Left lobe of liver (tissue), 2 donors: ENCODE data around the gene CTSW. TPM values are rescaled to one million over a fixed set of nuclear protein-coding genes. Genes with fewer than 3 reads are reported as not detected.
A peak's percentile ranks its signal among the peaks of the same experiment; 100 is the strongest.

Experiments
- ATAC-seq: fragments of 200-7000 bp; cut with Tn5 transposase; one replicate; pipeline ENCODE4 v1.9.1; 2020; ENCODE audit warnings: mild to moderate bottlenecking, moderate library complexity
- DNase-seq: peaks from one replicate; pipeline ENCODE4 v3.0.0-alpha.2; 2020; ENCODE audit warnings: low spot score
- total RNA-seq: library from RNA; stranded (reverse); gene quantifications from one replicate; pipeline ENCODE4 v1.2.1, GENCODE V29; 2021
- donor health status: DM: no; HTN: no; CAD: no; lungs with moderate emphysema.
- donor health status: DM: no; HTN: yes; CAD: no.

CTSW gene
- total RNA-seq, 1 donor from 2014 or later = 0.63 TPM

DNA sequence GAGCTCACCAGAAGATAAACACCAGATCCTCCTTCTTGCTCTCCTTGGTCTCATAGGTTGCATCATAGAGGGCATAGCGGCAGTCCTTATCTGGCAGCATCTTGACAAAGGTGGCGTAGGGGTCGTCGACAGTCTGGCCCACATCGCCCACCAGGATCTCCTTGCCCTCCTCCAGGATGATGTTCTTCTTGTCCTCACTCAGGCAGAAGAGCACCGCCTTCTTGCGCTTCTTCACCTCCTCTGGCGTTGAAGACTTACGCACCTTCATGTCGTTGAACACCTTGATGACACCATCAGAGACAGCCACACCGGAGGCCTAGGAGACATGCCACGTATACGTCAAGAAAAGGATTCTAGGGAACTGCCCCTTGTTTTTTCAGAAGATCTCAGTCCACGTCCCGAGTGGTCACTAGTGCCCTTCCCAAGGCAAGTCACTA is 23.7 kb upstream of the CTSW start:
- no peak for ATAC-seq

DNA sequence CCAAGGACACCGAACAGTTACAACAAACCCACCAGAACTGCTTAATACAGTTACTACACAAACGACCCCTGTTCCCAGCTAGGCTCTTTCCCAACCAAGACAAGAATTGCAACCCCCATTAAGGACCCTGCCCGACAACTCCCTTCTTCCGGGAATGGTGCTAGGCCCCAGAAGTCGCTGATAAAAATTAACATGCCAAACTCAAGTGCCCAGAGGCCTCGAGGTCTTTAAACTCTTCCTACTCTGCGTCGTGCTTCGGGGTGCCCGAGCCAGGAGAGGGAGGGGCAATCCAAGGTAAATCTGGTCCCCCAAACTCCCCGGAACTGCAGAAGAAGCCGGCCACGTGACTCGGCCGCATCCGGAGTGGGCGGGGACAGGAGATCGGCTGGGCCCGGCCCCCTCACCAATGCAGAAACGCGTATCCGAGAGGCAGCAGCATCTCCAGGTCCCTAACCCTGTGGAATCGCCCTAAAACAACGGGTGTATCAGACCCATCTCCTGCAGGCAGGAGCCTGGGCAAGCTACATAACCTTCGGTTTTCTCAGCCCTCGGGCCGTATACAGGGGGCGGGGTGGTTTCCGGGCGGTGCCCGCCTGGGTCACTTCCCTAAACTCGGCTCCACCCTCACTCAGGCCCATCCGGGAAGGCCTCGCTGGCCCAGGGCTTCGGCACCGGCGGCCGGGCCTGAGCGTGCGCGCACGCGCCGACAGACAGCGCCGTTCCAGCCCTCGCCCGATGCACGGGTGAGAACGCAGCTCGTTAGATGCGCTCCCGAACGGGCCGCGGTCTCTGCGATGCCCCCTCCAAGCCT is 22.7 kb upstream of the CTSW start:
- ATAC-seq (peak; percentile 53), DNase-seq (peak; percentile 84)

More for the DNA sequence above, 23.7 kb upstream of the CTSW start:
- no peak for DNase-seq

DNA sequence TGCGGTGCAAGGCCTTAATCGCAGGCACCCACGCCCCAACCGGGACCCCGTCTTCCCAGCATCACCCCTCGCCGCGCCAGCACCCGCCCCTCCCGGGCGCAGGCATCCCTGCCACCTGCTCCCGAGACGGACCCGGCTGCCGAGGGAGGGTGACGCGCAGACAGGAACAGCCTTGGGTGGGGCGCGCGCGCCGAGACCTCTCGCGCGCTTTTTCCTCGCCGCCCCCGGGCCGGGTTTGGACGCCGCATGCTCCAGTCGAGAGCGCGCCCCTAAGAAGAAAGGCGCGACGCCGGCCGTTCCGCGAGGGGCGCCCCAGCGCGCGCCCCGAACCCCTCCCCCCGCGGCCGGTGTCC is 22.2 kb upstream of the CTSW start:
- DNase-seq (no peak), ATAC-seq (no peak)

DNA sequence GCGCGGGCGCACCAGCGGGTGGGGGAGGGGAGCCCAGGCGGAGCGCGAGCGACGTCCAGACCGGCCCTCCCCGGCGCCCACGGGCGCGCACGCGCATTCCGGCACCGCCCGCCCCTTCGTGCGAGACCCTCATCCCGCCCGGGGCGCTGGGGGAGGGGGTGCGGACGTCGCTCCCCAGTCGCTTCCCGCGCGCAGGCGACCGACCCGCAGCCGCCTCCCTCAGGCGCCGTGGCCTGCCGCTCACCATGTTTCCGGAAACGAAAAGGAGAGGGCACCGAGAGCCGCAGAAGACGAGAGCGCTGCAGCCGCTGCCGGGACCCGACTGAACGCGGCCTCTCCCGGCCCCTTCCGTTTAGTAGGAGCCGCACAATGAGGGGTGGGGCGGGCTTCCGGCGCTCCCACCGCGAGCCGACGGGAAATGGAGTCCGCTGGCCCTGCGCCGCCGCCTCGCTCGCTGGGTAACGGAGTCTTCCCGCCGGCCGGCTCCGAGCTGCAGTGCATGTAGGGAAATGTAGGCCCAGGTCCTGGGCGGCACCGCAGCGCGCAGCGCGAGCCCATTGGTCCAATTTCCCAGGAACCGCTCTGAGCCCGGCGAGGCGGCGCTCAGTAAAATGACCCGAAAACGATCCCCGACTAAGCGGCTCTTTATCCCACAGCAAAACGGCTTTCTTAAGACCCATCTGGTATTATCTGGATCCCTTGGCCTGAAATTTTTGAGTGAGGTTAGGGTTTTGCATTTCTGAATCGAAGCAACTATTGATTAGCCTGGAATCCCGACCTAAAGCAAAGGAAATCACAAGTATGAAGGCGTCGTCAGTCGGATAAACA is 21.6 kb upstream of the CTSW start, which contains the start of gene CFL1:
CFL1 (minus strand) TSS at position 328 of the 828 bp plus-strand sequence; CDS start at position 247, 81 bp downstream.
- peak; percentile 99 for DNase-seq
- peak; percentile 72 for ATAC-seq

DNA sequence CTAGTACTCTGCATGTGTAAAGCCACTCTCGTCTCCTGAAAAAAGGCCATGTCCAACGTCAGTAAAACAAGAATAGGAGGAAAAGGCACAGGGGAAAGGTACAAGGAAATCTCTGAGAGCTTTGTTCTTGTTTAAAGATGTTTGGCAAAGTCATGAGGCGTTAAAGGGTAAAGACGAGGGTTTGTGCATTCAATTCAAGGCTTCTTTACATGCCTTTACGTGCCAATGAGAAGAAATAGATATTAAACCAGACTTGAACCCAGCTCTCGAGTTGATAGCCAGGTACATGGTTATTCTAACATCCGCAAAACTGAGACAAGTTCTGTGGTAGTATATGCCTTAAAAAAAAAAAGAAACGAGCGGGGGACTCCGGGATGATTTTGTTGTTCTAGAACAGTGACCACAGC is 21.0 kb upstream of the CTSW start:
- no peak for DNase-seq
- ATAC-seq = no peak

DNA sequence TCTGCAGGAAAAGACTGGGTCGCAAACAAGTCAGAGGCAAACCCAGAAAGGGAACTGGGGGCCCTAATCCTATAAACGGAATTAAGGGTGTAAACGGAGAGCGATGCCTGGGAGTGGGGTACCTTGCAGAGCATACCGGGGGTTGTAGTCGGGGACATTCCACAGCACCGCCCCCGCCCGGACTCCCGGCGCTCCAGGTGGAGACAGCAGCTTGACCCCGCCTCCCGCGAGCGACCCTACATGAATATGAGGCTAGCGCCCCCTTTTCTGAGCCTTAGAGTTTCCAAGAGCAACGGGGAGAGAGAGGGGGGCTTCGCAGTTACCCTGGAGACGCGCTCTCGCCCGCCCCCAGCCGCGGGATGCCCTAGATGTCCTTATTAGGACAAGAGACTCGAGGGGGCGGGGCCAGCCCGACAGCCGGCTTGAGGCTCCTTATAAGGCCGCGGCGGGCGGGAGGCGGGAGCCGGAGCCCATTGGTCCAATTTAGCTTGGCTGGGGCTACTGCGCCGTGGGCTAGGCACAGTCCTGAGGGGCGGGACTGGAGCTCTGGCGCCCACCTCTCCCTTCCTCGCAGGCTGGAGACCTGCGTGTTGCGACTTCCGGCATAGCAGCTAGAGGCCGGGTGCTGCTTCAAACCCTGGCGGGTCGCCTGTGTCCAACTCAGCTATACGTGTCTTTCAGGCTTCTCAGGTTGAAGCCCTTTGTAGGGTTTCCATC is 20.4 kb upstream of the CTSW start:
- ATAC-seq (peak; percentile 63), DNase-seq (peak; percentile 96)

DNA sequence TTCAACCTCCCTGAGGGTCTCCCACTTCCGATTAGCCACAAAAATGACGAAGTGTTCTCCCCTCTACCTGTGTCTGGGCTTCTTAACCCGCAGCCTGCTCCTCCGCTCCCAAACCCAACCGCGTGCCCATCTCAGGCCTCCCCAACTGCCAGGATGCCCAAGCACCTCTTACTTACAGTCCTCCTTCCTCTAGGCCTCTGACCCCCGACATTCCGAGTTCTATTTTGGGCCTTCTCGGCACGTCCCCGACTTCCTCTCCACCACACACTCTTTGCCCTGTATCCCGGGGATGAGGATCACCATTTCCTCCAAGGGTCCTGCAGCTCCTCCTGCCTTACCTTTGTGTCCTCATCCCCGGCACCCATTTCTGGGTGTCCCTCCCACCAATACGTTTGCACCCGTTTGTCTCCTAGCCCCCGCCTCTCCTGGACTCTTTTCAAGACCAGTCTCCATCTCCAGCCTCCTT is 19.8 kb upstream of the CTSW start:
- ATAC-seq (no peak), DNase-seq (no peak)

DNA sequence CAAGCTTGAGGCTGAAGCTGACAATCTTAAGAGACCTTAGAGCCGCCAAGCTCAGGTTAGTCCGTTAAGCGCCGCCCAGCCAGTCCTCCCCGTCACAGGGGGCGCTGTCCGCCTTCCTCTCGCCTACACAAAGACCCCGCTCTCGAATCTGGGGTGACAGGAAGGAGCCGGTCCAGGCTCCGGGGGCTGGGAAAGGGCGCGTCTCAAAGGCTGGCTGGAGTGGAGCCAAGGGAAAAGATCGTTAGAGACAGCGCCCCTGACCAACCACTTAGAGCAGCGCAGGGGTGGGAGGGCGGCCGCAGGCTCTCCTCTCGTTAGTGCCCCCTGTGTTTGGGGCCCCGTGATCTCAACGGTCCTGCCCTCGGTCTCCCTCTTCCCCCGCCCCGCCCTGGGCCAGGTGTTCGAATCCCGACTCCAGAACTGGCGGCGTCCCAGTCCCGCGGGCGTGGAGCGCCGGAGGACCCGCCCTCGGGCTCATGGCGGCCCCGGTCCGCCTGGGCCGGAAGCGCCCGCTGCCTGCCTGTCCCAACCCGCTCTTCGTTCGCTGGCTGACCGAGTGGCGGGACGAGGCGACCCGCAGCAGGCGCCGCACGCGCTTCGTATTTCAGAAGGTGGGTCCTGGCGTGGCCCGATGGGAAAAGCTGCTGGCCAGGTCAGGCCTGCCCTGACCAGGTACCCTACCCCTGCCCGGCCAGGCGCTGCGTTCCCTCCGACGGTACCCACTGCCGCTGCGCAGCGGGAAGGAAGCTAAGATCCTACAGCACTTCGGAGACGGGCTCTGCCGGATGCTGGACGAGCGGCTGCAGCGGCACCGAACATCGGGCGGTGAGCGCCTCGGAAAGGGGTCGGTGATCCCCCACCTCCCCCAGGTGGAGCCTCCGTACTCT is 19.1 kb upstream of the CTSW start, which contains the start of gene MUS81:
MUS81 (plus strand) TSS at position 156 of the 887 bp plus-strand sequence; CDS start at position 477, 321 bp downstream.
- ATAC-seq (peak; percentile 70), DNase-seq (peak; percentile 97)

DNA sequence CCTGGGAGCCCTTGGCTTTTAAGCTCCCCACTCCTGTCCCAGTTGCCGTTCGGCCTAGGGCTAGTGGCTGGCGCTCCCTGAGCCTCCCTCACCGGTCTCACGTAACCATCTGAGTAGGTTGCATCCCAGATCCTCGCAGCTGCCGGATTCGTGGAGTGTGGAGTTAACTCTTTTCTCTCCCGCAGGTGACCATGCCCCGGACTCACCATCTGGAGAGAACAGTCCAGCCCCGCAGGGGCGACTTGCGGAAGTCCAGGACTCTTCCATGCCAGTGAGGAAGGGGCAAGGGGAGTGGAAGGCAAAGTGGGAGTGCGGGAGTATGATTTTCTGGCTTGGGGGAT is 18.5 kb upstream of the CTSW start:
- ATAC-seq = no peak
- peak; percentile 56 for DNase-seq

DNA sequence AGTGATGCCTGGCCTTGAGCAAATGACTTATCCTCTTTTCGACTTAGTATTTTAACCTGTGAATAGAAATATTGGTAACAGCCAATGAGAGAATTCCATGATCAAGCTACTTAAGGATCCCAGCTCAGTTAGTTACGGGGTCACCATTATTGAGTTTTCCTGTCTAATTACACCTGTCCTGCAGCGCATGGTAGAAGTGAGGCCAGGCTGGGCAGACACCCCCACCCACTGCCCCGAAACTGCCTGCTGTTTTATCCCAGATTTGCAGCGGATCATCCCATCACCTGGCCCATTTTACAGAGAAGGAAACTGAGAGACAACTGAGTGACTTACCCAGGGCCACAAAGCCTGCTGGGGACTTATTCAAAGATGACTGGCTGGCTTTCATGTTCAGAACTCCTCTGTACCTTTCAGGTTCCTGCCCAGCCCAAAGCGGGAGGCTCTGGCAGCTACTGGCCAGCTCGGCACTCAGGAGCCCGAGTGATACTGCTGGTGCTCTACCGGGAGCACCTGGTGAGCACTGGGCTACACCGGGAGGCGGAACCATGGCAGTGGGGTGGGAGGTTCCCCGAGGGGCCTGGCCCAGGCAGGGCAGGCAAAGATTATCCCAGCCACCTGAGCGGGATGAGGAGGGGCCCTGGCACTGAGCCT is 18.0 kb upstream of the CTSW start:
- peak; percentile 48 for DNase-seq
- ATAC-seq = no peak

DNA sequence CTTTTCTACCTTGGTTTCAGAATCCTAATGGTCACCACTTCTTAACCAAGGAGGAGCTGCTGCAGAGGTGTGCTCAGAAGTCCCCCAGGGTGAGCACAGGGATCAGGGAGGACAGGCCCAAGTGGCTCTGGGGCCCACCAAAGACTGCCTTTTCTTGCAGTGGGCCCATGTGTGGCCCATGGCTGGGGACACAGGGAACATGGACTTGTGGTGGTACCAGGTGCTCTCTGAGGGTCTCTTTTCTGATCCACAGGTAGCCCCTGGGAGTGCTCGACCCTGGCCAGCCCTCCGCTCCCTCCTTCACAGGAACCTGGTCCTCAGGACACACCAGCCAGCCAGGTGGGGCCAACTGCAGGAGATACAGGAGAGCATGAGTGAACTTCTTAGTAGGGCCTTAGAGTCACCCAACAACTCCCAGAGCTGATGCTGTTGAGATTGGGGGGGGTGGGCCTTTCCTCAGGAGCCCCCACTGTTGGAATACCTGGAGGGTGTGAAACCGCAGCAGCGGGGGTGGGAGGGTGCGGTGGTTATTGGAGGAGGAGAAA is 17.4 kb upstream of the CTSW start:
- DNase-seq (peak; percentile 44), ATAC-seq (no peak)

DNA sequence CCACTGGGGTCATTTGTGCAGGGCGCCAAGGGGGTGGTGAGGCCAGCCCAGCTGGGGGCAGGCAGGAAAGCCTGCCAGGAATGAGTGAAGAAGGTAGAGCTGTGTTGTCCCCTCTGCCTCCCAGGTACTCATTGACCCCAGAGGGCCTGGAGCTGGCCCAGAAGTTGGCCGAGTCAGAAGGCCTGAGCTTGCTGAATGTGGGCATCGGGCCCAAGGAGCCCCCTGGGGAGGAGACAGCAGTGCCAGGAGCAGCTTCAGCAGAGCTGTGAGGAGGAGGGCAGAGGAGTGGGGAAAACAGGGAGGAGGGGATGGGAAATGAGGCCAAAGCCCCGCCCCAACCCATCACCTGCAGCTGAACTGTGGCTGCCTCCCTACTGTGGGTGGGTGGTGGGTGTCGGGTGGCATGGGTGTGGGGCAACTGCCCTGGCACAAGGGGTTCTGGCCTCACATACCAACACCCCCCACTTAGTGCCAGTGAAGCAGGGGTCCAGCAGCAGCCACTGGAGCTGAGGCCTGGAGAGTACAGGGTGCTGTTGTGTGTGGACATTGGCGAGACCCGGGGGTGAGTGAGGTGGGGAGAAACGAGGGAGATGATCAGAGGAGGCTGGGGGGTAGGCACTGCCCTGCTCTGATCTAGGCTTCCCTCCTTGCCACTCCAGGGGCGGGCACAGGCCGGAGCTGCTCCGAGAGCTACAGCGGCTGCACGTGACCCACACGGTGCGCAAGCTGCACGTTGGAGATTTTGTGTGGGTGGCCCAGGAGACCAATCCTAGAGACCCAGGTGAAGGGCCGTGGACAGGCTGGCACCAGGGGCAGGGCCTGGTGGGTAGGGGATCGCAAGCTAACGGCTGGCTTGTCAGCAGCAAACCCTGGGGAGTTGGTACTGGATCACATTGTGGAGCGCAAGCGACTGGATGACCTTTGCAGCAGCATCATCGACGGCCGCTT is 16.4 kb upstream of the CTSW start:
- no peak for DNase-seq
- no peak for ATAC-seq

DNA sequence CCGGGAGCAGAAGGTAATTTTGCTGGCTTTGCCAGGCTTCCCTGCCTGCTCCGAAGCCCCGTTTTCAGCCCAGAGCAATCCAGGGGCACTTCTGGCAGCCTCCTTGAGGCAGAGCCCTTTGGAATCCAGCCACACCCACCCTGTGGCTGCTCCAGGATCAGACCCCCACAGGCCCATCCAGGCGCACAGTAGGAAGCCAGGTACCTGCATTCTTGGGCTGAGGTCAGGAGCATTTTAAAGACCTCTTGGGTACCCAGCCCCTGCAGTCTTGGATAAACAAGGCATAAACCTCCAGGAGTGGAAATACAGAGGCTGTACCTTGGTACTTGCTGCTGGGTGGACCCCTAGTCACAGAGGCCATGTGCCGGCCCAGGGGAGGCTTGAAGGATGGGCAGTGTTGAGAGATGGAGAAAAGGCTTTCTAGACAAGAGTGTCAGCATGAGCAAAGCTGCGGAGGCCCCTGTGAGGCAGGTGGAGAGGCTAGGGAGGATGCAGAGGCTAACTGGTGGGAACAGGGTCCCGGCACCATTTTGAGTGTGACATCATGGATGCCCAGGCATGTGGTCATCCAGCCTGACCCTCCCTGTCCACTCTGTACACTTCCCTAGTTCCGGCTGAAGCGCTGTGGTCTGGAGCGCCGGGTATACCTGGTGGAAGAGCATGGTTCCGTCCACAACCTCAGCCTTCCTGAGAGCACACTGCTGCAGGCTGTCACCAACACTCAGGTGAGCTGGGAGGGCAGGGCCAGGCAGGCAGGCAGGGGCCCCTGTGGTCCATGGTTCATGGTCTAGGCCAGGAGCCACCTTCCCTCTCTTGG is 15.5 kb upstream of the CTSW start:
- ATAC-seq = no peak
- DNase-seq = no peak

DNA sequence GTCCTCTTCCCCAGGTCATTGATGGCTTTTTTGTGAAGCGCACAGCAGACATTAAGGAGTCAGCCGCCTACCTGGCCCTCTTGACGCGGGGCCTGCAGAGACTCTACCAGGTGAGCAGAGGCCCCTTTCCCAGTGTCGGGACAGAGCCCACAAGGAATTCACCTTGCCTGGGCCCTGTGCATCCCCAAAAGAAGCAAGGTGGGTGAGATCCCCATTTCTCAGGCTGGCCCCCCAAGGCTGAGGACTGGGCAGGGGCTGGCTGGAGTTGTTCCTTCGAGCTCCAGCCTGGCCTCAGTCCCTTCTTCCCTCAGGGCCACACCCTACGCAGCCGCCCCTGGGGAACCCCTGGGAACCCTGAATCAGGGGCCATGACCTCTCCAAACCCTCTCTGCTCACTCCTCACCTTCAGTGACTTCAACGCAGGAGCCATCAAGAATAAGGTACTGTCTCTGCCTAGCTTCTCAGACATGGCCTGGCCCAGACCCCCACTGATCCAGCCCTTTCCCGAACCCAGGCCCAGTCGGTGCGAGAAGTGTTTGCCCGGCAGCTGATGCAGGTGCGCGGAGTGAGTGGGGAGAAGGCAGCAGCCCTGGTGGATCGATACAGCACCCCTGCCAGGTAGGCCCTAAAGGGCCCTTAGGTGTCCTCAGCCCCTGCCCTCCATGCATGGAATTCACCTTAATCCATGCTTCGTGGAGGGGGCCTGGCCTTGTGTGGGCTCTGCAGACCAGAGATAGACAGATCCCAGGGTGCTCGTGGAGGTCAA is 14.7 kb upstream of the CTSW start:
- no peak for DNase-seq
- ATAC-seq = no peak

DNA sequence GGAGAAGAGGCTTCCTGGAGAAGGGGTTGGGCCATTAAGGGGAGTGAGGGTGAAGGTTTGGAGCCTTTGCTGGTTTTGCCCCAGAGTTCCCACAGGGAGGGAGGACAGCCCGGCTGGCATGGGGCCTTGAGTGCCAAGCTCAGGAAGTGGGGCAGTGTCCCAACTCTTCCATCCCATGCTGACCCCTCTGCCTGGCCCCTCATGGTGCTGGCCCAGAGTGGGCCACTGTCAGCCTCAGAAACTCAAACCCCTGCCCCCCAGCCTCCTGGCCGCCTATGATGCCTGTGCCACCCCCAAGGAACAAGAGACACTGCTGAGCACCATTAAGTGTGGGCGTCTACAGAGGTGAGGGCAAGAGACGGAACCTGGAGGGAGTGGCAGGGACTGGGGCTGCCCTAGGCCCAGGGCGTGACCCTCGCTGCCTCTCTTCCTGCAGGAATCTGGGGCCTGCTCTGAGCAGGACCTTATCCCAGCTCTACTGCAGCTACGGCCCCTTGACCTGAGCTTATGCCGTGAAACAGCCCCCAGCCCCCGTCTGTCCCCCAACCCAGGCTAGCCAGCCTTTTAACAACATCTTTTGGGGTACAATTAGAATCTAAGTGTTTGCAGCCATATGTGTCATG is 14.0 kb upstream of the CTSW start:
- DNase-seq (no peak), ATAC-seq (no peak)
